ENCODE data around the gene KCNN2. TPM values are rescaled to one million over a fixed set of nuclear protein-coding genes. Genes with fewer than 3 reads are reported as not detected.

Gene KCNN2
- total RNA-seq, 3 donors from 2014 or later, result 0.16 to 0.33 TPM; not detected in 1

DNA sequence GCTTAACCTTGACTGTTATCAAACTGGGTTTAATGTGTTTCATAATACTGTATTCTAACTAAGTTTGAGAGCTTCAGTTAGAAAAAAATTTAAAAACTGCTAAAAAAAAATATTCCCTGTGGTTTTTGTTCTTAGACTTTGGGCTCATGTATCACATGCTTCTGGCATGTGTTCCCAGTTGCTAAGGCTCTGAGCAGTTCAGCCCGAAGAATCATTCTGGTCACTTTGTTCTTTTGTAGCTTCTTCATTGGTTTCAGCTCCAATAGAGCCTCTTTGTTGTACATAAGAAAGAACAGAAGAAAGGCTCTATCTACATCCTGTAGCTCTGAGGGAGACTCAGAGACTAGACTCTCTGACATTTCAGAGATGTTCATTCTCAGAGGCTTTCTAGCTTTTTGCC, 25.6 kb downstream of the KCNN2 start:
- no peak overlapping the region for H3K4me3 ChIP-seq
- H3K36me3 ChIP-seq, result no peaks in the 10 kb centered on the region
- no peaks in the 10 kb centered on the region for H3K9me3 ChIP-seq
- no peak overlapping the region for H3K27ac ChIP-seq
- H3K4me1 ChIP-seq, result no peaks in the 10 kb centered on the region
- TF ChIP-seq POLR2A (IDR thresholded peaks at IDR 0.05) (no peak), POLR2AphosphoS5 (IDR thresholded peaks at IDR 0.05) (no peak), CTCF (IDR thresholded peaks at IDR 0.05) (no peak)
- no peaks in the 10 kb centered on the region for H3K27me3 ChIP-seq
- intact Hi-C loops (cut with DNase I; ENCODE audit: low total_unique reads), result no loop called here
- no peak for DNase-seq (ENCODE audit: low spot score in 2 of 2)

DNA sequence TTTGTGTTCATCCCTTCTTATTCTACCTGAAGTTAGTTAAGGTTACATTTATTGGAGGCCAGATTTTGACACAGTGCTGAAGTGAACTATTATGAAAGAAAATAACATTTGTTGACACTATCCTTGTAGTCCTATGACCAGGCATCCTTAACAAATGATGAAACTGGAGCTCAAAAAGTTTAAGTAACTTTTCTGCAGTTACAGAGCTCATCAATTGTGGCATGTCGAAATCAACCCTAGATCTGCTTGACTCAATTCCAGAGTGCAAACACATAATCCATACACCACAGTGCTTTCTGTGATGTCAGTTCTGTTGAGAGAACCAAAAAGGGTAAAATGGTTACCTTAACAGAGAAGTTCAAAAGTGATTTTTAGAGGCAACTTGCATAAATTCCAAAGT, 28.6 kb downstream of the KCNN2 start:
- Histone ChIP-seq H3K27ac (no peak overlapping the region), H3K4me3 (no peak overlapping the region), H3K4me1 (no peaks in the 10 kb centered on the region), H3K9me3 (no peaks in the 10 kb centered on the region), H3K36me3 (no peaks in the 10 kb centered on the region), H3K27me3 (no peaks in the 10 kb centered on the region)
- TF ChIP-seq CTCF (IDR thresholded peaks at IDR 0.05) (no peak), POLR2A (IDR thresholded peaks at IDR 0.05) (no peak)
- DNase-seq (ENCODE audit: low spot score in 2 of 2), result no peak
- intact Hi-C loops (cut with DNase I; ENCODE audit: low total_unique reads), result no loop called here

DNA sequence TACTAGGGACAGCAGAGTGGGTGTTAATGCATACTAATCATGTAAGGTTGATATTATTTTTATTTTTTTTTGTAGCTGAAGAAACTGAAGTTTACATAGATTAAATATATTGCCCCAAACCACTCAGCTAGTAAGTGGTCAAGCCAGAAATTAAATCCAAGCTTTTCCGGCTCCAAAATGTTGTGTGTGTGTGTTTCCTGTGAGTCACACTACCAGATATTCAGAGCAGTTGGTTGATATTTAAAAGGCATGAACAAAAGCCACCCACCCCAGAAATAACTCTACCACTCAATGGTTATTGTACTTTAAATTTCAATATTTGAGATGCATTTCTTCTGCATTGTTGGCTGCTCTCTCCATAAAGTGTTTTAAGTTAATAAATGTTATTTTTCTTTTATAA, 29.5 kb downstream of the KCNN2 start:
- no peak overlapping the region for H3K4me3 ChIP-seq
- intact Hi-C loops (cut with DNase I; ENCODE audit: low total_unique reads), result no loop called here
- TF ChIP-seq CTCF (IDR thresholded peaks at IDR 0.05), result no peak
- no peak for TF ChIP-seq POLR2A (IDR thresholded peaks at IDR 0.05)
- TF ChIP-seq POLR2AphosphoS5 (IDR thresholded peaks at IDR 0.05), result no peak

GRCh38 chr5:114393159-114393558, 31.3 kb downstream of the KCNN2 start:
- Histone ChIP-seq H3K4me1 (no peaks in the 10 kb centered on the region), H3K9me3 (peaks cover 0 to 5% of the 10 kb centered on the region in 2 donors), H3K27ac (no peak overlapping the region), H3K27me3 (no peaks in the 10 kb centered on the region), H3K4me3 (no peak overlapping the region), H3K36me3 (no peaks in the 10 kb centered on the region)
- no peak for DNase-seq (ENCODE audit: low spot score in 2 of 2)
- intact Hi-C loops (cut with DNase I; ENCODE audit: low total_unique reads), result no loop called here
- TF ChIP-seq POLR2A (IDR thresholded peaks at IDR 0.05), result no peak
- no peak for TF ChIP-seq POLR2AphosphoS5 (IDR thresholded peaks at IDR 0.05)
- TF ChIP-seq CTCF (IDR thresholded peaks at IDR 0.05), result no peak

More for the DNA sequence above, 29.5 kb downstream of the KCNN2 start:
- H3K27ac ChIP-seq, result no peak overlapping the region
- H3K9me3 ChIP-seq, result no peaks in the 10 kb centered on the region
- no peaks in the 10 kb centered on the region for H3K4me1 ChIP-seq
- DNase-seq (ENCODE audit: low spot score in 2 of 2), result no peak
- H3K27me3 ChIP-seq, result no peaks in the 10 kb centered on the region
- H3K36me3 ChIP-seq, result no peaks in the 10 kb centered on the region

DNA sequence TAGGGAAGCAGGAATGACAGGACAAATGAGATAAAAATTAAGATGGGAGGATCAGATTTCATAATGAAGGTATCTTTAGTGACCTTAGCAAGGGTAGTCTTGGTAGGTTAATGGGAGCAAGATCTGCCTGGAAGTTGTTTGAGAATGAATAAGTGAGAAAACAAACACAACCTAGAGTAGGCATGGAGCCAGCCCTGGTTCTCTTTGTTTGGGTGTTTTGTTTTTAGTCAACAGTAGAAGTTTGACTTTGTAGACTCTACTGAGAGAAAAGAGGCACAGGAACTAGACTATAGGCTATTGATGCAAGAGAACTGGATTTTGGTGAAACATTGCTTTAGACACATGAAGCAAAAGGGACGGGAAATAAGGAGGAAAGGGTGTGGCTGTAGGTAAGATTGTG, 40.3 kb downstream of the KCNN2 start:
- TF ChIP-seq POLR2AphosphoS5 (IDR thresholded peaks at IDR 0.05) (no peak), CTCF (IDR thresholded peaks at IDR 0.05) (no peak), POLR2A (IDR thresholded peaks at IDR 0.05) (no peak)
- DNase-seq (ENCODE audit: low spot score in 2 of 2), result no peak
- intact Hi-C loops (cut with DNase I; ENCODE audit: low total_unique reads), result no loop called here
- H3K9me3 ChIP-seq, result peaks cover 0 to 10% of the 10 kb centered on the region in 2 donors
- H3K27me3 ChIP-seq, result no peaks in the 10 kb centered on the region
- no peak overlapping the region for H3K27ac ChIP-seq
- no peak overlapping the region for H3K4me3 ChIP-seq
- H3K36me3 ChIP-seq, result no peaks in the 10 kb centered on the region
- no peaks in the 10 kb centered on the region for H3K4me1 ChIP-seq

Measured in breast epithelium (tissue), 4 donors.